B cell (primary cell): ENCODE data around the gene TAF1D. TPM values are rescaled to one million over a fixed set of nuclear protein-coding genes. Genes with fewer than 3 reads are reported as not detected.

Source experiments
- ATAC-seq: fragments of 200-7000 bp; cut with Tn5 transposase; one replicate; pipeline ENCODE4 v1.10.0; 2021; ENCODE audit warnings: low read depth, mild to moderate bottlenecking, moderate number of reproducible peaks, moderate library complexity
- CTCF ChIA-PET: fragments of 350-600 bp; sonication (Branson Sonifier 250); formaldehyde crosslinking; loops from one replicate; lab custom pipeline; 2021; ENCODE audit warnings: antibody characterized with exemption, inconsistent platforms; lab: Charles Lee
- POLR2A ChIA-PET: fragments of 350-600 bp; sonication (Branson Sonifier 250); formaldehyde crosslinking; loops from one replicate; lab custom pipeline; 2021; ENCODE audit warnings: antibody characterized with exemption; lab: Charles Lee
- DNase-seq: peaks from one replicate; pipeline ENCODE4 v3.0.0; 2013
- H2AFZ ChIP-seq: 2 replicates; pipeline ENCODE4 v1.6.1; 2012; ENCODE audit warnings: mild to moderate bottlenecking, low read depth, low read length; ENCODE audit not compliant: insufficient read depth, poor library complexity, severe bottlenecking
- H3K27ac ChIP-seq, 2 donors: 1 replicate in 1 of 2; 2 replicates in 1 of 2; pipeline ENCODE4 v1.5.1; 2012 to 2013; ENCODE audit warnings: low read length in 2 of 2, mild to moderate bottlenecking in 2 of 2, moderate library complexity in 1 of 2
- H3K27me3 ChIP-seq, 4 experiments: fragments of 200-600 bp in 1 of 4; sonication (generic) in 1 of 4; replicated peaks in 1 of 4; 1 replicate in 2 of 4; 2 replicates in 2 of 4; pipeline versions ENCODE4 v1.6.1 to v1.7.0; 2013 to 2016; ENCODE audit warnings: low read length in 3 of 4, mild to moderate bottlenecking in 2 of 4, mixed read lengths in 1 of 4, moderate library complexity in 1 of 4; ENCODE audit not compliant: insufficient read depth in 4 of 4, control insufficient read depth in 3 of 4; ENCODE audit errors: control extremely low read depth in 1 of 4
- H3K36me3 ChIP-seq, 2 experiments: replicated peaks in 1 of 2; 1 replicate in 1 of 2; 2 replicates in 1 of 2; pipeline versions ENCODE4 v1.6.1 to v1.7.1; 2013; ENCODE audit warnings: low read length in 1 of 2; ENCODE audit not compliant: insufficient read depth in 2 of 2, control insufficient read depth in 1 of 2; ENCODE audit errors: control extremely low read depth in 1 of 2, extremely low read depth in 1 of 2
- H3K4me1 ChIP-seq, 2 donors: fragments of 200-600 bp in 1 of 2; sonication (generic) in 1 of 2; 1 replicate in 1 of 2; 2 replicates in 1 of 2; pipeline versions ENCODE4 v1.5.1 to v1.6.1; 2013 to 2017; ENCODE audit warnings: low read length in 2 of 2; ENCODE audit not compliant: control insufficient read depth in 2 of 2, insufficient read depth in 2 of 2
- H3K4me2 ChIP-seq: replicated peaks from 2 replicates; pipeline ENCODE3; 2012; ENCODE audit warnings: mild to moderate bottlenecking, low read depth, low read length; ENCODE audit not compliant: poor library complexity, severe bottlenecking
- H3K4me3 ChIP-seq, 5 experiments: fragments of 200-600 bp in 1 of 5; sonication (generic) in 1 of 5; 1 replicate in 3 of 5; 2 replicates in 2 of 5; pipeline versions ENCODE4 v1.5.1 to v1.7.0; 2011 to 2016; ENCODE audit warnings: low read length in 4 of 5, mild to moderate bottlenecking in 4 of 5, low read depth in 2 of 5, control low read depth in 1 of 5, moderate library complexity in 1 of 5; ENCODE audit not compliant: insufficient read depth in 1 of 5; ENCODE audit errors: control extremely low read depth in 1 of 5, extremely low read depth in 1 of 5
- H3K79me2 ChIP-seq: fragments of 200-600 bp; sonication (generic); one replicate; pipeline ENCODE4 v1.6.0; 2016; ENCODE audit warnings: low read length; ENCODE audit not compliant: control insufficient read depth, insufficient read depth
- H3K9ac ChIP-seq: fragments of 200-600 bp; sonication (generic); 2 replicates; pipeline ENCODE4 v1.6.1; 2017; ENCODE audit warnings: mild to moderate bottlenecking, low read length, moderate library complexity
- H3K9me3 ChIP-seq, 3 donors: one replicate each; pipeline versions ENCODE4 v1.6.1 to v1.7.1; 2013; ENCODE audit warnings: low read length in 2 of 3; ENCODE audit not compliant: control insufficient read depth in 2 of 3, insufficient read depth in 1 of 3; ENCODE audit errors: control extremely low read depth in 1 of 3
- H4K20me1 ChIP-seq: 2 replicates; pipeline ENCODE4 v1.6.0; 2012; ENCODE audit warnings: mild to moderate bottlenecking, low read length; ENCODE audit not compliant: insufficient read depth, control insufficient read depth, poor library complexity, severe bottlenecking
- H3K27ac Mint-ChIP-seq: one replicate; pipeline ENCODE4 v1.8.0; 2021; ENCODE audit warnings: mixed read lengths
- H3K27me3 Mint-ChIP-seq: one replicate; pipeline ENCODE4 v1.8.0; 2021; ENCODE audit warnings: mixed read lengths
- H3K4me1 Mint-ChIP-seq: one replicate; pipeline ENCODE4 v1.8.0; 2021; ENCODE audit warnings: mixed read lengths
- H3K4me3 Mint-ChIP-seq: one replicate; pipeline ENCODE4 v1.8.0; 2021; ENCODE audit warnings: mixed read lengths
- H3K9me3 Mint-ChIP-seq: one replicate; pipeline ENCODE4 v1.8.0; 2022; ENCODE audit warnings: mixed read lengths; ENCODE audit not compliant: insufficient read depth
- CTCF ChIP-seq: fragments of 200-600 bp; IDR thresholded peaks from one replicate; pipeline ENCODE4 v1.8.0; 2022; ENCODE audit warnings: antibody characterized with exemption, mild to moderate bottlenecking
- EZH2 ChIP-seq: IDR thresholded peaks from 2 replicates; pipeline ENCODE4 v1.6.1; 2012; ENCODE audit warnings: borderline replicate concordance, low read depth, mild to moderate bottlenecking, moderate library complexity, low read length; ENCODE audit not compliant: insufficient read depth, poor library complexity, severe bottlenecking
- WGBS: methylation state at CpG from one replicate; pipeline ENCODE4 v1.1.5; 2013; ENCODE audit warnings: missing lambda C conversion rate; ENCODE audit not compliant: insufficient coverage; 5-methylcytosine and 5-hydroxymethylcytosine counted together
- intact Hi-C: fragments of 100-400 bp; cut with micrococcal nuclease; formaldehyde crosslinking; loops from one replicate; pipeline ENCODE4 v1.10.0; 2022
- polyA plus RNA-seq: library from polyadenylated mRNA; depleted of rRNA; stranded (reverse); fragments of >200 nt; gene quantifications from 2 replicates; pipeline ENCODE4 v1.2.3, GENCODE V29; 2012
- total RNA-seq, 2 donors: library from RNA; stranded (reverse); fragments of 120-200 nt in 1 of 2; gene quantifications; 1 replicate in 1 of 2; 2 replicates in 1 of 2; pipeline versions ENCODE4 v1.2.3 to v1.2.4, GENCODE V29; 2013 to 2022

Gene TAF1D
- total and polyA plus RNA-seq, 2 donors (not counting 1 experiment from before 2014, with no cell fraction given), result 127 to 230 TPM

GRCh38 chr11:93718057-93718563 is 23.2 kb downstream of the TAF1D start:
- peak; percentile 88 for DNase-seq
- H3K4me3 Mint-ChIP-seq, result peak overlapping the region; percentile 61
- Histone ChIP-seq H3K9ac (peak overlapping the region; percentile 48), H3K79me2 (peaks cover 30% of the 10 kb centered on the region), H4K20me1 (no peaks in the 10 kb centered on the region), H3K4me3 (peak overlapping the region in 3 of 5 experiments; percentile 1 to 43 (median 21)), H3K36me3 (peaks cover 4 to 23% of the 10 kb centered on the region in 2 experiments), H3K4me1 (peaks cover 26 to 27% of the 10 kb centered on the region in 2 donors), H3K27me3 (no peaks in the 10 kb centered on the region), H3K27ac (peak overlapping the region; percentile 81 to 92), H3K4me2 (peak overlapping the region; percentile 61), H3K9me3 (peaks cover 0 to 4% (median 0%) of the 10 kb centered on the region in 3 donors), H2AFZ (peak overlapping the region; percentile 29)
- peaks cover 36% of the 10 kb centered on the region for H3K4me1 Mint-ChIP-seq
- 0% methylated on average over 1 of the region's 4 CpGs for WGBS
- TF ChIP-seq CTCF (no peak), EZH2 (no peak)
- H3K27me3 Mint-ChIP-seq, result no peaks in the 10 kb centered on the region
- ChIA-PET CTCF (interaction anchor here (1.1 to 2.5 kb wide), 5 partner anchors 11 to 64 kb away, joined by 3 to 14 read pairs (median 3); partner anchors contain the start of genes C11orf54, CEP295 and TAF1D), POLR2A (interaction anchor here (0.6 to 3.5 kb wide), 2 partner anchors 23 to 49 kb away, joined by 3 to 19 read pairs; partner anchors contain the start of genes C11orf54 and TAF1D)
- H3K27ac Mint-ChIP-seq, result peak overlapping the region; percentile 86
- intact Hi-C loops, result loop anchor here (1.0 to 5.0 kb wide), 2 partner anchors 23 to 56 kb away; partner anchors contain the start of genes C11orf54, CEP295 and TAF1D
- peak; percentile 95 for ATAC-seq
- no peaks in the 10 kb centered on the region for H3K9me3 Mint-ChIP-seq

DNA sequence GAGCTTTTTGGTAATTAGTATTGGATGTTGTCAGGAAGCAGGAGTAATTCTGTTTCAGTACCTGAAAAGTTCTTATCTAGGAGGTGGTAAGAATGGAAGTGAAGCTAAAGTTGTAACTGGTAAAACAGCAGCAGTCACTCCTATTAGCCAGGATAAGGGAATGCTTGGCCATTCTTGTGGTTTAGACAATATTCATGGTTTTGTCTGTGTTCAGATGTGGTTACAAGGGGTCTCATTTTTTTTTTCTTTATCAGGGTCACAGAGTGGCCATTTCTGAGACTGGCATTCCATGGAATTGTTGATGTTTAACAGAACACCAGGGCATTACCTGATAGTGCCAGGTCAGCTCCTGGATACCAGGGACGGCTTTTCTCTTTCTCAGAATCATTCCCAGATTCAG is 23.8 kb downstream of the TAF1D start:
- intact Hi-C loops, result loop anchor here (5.0 kb wide), 1 partner anchor 55 kb away; the partner anchor contains the start of gene CEP295
- no peak for TF ChIP-seq CTCF
- no peak for TF ChIP-seq EZH2
- peaks cover 26 to 27% of the 10 kb centered on the region in 2 donors for H3K4me1 ChIP-seq
- no peaks in the 10 kb centered on the region for H3K27me3 ChIP-seq
- DNase-seq (no peak), ATAC-seq (no peak)
- ChIA-PET CTCF (interaction anchor here (1.1 to 2.5 kb wide), 4 partner anchors 13 to 64 kb away, joined by 3 to 14 read pairs (median 4); partner anchors contain the start of genes C11orf54, CEP295 and TAF1D), POLR2A (interaction anchor here (3.5 kb wide), 1 partner anchor 24 kb away, joined by 19 read pairs; the partner anchor contains the start of genes C11orf54 and TAF1D)
- peak overlapping the region; percentile 61 for H3K4me2 ChIP-seq
- H3K79me2 ChIP-seq, result peaks cover 33% of the 10 kb centered on the region
- peak overlapping the region in 1 of 5 experiments; percentile 43 for H3K4me3 ChIP-seq
- Mint-ChIP-seq H3K4me3 (peak overlapping the region; percentile 20), H3K4me1 (peaks cover 36% of the 10 kb centered on the region), H3K27ac (peak overlapping the region; percentile 86), H3K9me3 (no peaks in the 10 kb centered on the region), H3K27me3 (no peaks in the 10 kb centered on the region)
- peak overlapping the region; percentile 48 for H3K9ac ChIP-seq
- peaks cover 5 to 22% of the 10 kb centered on the region in 2 experiments for H3K36me3 ChIP-seq
- H3K27ac ChIP-seq, result peak overlapping the region; percentile 81 to 92
- 100% methylated on average over 1 of the region's 1 CpG for WGBS
- H2AFZ ChIP-seq, result no peak overlapping the region
- H3K9me3 ChIP-seq, result peaks cover 0 to 4% (median 0%) of the 10 kb centered on the region in 3 donors
- no peaks in the 10 kb centered on the region for H4K20me1 ChIP-seq
